LoVo (cell line): ENCODE data around the gene TJAP1.
A peak's percentile ranks its signal among the peaks of the same experiment; 100 is the strongest.
"Not testable (repeated sequence)": the region's sequence is repeated elsewhere in the genome, so short reads cannot be mapped to it uniquely, and the experiment has no call there.

Experiments
- DNase-seq: peaks from one replicate; pipeline ENCODE4 v3.0.0-alpha.2; 2016; ENCODE audit warnings: low spot score

The TJAP1 gene

GRCh38 chr6:43452896-43453295, 24.5 kb upstream of the TJAP1 start:
- DNase-seq: no peak

GRCh38 chr6:43453831-43454230, 23.5 kb upstream of the TJAP1 start:
- no peak for DNase-seq

GRCh38 chr6:43454290-43454695, 23.1 kb upstream of the TJAP1 start:
- DNase-seq: no peak

DNA sequence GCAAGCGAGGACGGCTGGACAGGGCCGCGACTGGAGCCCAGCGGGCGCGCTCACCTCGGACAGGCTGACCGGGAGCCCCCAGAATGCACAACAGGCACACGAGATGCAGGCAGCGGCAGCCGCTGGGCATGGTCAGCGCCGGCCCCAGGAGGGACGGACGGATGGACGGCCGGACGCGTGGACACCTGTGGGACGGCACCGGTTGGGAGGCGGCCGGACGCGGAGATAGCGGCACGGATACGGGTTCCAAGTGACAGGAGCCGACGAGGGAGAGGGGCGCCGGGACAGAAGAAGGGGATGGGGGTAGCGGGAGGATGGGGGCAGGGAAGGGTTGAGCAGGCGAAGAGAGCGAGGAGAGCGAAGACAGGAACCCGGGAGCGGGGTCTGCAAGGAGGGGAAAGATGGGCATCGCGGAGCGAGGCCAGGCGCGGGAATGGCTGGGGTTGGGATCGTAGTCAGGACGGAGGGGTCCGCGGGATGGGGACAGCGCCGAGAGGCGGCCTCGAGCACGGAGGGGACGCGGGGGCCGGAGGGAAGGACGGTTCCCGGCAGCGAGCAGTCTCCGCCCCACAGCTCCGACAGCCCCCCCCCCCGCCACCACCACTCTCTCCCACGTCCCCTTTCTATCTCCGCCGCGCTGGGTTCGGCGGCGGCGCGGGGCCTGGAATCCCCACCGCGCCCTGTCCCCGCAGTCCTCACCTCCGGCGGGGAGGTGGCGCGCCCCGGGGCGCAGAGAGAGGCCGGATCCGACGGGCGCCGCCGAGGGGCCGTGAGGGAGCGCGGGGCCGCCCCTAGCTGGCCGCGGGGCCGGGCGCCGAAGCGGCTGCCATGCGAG, 22.5 kb upstream of the TJAP1 start:
- peak; percentile 74 for DNase-seq

DNA sequence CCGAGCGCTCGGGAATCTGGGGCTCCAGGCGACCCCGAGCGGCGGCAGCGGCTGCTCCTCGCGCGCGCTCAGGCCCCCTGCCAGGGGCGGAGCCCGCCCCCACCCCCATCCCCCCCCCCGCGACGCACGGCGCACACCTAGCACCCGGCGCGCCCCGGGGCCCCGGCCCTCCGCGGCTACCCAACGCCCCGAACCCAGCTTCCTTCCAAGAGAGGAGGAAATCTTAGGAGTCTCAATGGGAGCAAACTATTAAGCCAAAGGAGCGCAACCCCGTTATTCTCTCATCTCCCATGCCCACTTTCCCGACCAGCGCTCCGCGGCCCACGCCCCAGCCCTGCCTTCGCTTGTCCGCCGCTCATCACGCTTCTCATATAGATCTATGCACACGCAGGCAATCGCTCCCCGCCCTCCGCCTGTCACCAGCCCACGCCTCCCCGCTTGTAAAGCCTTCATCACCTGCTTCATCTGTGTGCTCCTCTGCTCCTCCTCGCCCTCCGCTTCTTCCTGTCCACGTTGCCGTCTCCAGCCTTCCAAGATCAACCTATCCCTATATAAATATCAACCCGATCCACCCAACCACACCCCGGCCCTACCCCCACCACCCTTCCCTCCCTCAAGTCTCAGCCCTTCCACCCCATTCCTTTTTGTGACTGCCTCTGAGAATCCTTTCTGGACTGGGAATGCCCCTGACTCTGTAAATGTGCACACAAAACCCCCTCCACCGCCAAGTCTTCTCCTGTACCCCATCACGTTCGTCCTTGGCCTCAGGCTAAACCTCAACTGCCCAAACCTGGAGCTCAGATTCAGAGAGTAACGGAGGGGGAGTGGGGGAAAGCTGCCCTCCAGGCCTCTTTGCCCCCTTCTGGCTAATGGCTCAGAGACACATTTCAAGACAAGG, 21.6 kb upstream of the TJAP1 start, which contains the start of gene DLK2:
TSS of gene DLK2 (minus strand) at position 18 of the 898 bp plus-strand sequence. CDS start 723 bp downstream, outside the sequence.
- peak; percentile 46 for DNase-seq

DNA sequence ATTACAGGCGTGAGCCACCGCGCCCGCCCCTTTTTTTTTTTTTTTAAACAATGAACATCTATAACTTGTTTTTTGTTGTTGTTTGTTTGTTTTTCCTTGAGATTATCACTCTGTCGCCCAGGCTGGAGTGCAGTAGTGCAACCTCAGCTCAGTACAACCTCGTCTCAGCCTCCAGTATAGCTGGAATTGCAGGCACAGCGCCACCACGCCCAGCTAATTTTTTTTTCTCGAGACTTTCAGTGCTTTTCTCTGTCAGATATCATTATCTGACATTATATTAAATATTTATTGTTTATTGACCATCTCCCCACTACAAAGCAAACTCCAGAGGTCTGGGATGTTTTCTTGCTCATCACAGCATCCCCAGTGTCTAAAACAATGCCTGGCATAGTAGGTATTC, 19.7 kb upstream of the TJAP1 start:
- no peak for DNase-seq

- not testable (repeated sequence) for DNase-seq
These were observed 19.2 kb upstream of the TJAP1 start for GRCh38 chr6:43458154-43458553.

- no peak for DNase-seq
These were observed 17.8 kb upstream of the TJAP1 start for GRCh38 chr6:43459535-43459934.

DNA sequence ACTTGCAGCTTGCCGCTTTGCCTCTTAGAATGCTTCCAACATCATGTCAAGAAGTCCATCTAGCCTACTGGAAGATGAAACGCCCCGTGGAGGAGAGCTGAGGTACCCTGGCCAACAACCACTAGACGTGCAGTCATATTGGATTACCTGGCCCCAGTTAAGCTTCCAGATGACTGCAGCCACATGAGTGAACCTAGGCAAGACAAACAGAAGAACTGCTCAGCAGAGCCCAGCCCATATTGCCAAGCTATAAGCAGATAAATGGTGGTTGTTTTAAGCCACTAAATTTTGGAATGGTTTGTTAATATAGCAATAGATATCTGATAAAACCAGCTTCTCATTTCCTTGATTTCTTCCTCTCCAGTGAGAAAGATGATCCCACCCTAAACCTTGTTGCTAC, 17.3 kb upstream of the TJAP1 start:
- DNase-seq: no peak

DNA sequence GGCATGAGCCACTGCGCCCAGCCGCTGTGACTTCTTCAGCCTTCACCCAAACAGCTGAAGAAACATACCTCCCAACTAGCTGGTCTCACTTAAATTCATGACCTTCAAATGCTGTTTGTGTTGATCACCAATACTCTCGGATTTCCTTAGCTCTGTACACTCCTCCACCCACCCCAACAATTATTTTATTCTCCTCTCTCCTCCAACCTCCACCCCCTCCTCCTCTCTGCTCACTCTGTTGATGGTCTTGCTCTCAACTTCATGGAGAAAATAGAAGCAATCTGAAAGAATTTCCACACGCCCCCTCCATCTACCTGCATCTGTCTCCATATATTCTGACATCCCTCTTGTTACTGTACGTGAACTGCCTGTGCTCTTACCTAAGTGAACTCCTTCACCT, 15.4 kb upstream of the TJAP1 start:
- no peak for DNase-seq

GRCh38 chr6:43464337-43464736, 13.0 kb upstream of the TJAP1 start:
- no peak for DNase-seq

DNA sequence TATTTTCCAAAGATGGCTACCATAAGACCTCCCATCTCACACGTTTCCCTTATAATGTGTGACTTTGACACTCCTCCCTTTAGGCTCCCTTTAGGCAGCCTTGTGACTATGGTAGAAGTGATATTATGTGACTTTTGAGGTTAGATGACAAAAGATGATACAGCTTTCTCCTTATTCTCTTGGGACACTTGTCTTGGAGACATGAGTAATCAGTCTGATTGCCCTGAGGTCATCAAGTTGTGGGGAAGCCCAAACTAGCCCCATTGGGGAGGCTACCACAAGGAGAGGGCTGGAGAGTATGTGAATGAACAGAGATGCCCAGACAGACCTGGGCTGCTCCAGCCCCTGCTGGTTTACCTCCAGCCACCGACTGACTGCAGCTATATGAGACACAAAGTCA, 11.4 kb upstream of the TJAP1 start:
- no peak for DNase-seq

GRCh38 chr6:43467265-43467664, 10.1 kb upstream of the TJAP1 start:
- DNase-seq: not testable (repeated sequence)

- DNase-seq: no peak
These were observed 9.6 kb upstream of the TJAP1 start for GRCh38 chr6:43467752-43468151.

DNA sequence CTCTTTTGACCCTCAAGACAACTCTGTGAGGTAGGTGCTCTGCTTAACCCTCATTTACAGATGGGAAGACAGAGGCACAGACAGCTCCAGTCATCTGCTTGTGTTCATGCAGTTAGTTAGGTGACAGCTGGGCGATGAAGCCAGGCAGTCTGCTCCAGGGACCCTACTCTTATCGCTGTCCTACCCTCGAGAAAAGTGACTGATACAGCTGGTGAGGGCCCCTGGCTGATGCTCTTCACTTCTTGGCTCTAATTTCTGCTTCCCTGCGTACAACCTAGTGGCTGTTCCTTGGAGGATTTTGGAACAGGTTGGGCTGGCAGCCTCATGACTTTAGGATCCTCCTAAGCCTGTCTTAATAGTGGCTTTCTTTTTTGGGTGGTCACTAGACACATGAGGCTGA, 9.1 kb upstream of the TJAP1 start:
- no peak for DNase-seq

- no peak for DNase-seq
These were observed 8.4 kb upstream of the TJAP1 start for GRCh38 chr6:43468748-43469681.

DNA sequence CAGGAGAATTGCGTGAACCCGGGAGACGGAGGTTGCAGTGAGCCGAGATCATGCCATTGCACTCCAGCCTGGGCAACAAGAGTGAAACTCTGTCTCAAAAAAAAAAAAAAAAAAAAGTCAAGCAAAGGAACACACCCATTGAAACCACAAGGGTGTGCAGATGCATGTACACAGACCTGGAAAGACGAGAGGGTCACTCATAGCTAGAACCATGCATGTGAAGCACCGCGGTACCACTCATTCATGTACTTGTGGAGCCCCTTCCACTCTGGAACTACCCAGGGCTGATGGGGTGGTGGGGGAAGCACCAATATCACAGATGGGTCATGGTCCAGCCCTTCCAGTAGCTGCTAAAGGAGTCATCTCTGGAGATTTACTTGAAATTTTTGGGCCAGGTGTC, 7.4 kb upstream of the TJAP1 start:
- no peak for DNase-seq

- no peak for DNase-seq
These were observed 6.0 kb upstream of the TJAP1 start for GRCh38 chr6:43471399-43471798.

DNA sequence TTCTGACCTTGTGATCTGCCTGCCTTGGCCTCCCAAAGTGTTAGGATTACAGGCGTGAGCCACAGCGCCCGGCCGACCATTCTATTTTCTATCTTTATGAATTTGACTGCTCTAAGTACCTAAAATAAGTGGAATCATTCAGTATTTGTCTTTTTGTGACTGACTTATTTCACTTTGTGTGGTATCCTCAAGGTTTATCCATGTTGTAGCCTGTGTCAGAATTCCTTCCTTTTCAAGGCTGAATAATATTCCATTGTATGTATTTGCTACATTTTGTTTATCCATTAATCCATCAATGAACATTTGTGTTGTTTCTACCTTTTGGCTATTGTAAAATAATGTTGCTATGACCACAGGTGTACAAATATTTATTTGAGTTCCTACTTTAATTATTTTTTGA, 4.9 kb upstream of the TJAP1 start:
- DNase-seq: no peak

- DNase-seq: no peak
These were observed 1.9 kb upstream of the TJAP1 start for GRCh38 chr6:43475516-43475915.

DNA sequence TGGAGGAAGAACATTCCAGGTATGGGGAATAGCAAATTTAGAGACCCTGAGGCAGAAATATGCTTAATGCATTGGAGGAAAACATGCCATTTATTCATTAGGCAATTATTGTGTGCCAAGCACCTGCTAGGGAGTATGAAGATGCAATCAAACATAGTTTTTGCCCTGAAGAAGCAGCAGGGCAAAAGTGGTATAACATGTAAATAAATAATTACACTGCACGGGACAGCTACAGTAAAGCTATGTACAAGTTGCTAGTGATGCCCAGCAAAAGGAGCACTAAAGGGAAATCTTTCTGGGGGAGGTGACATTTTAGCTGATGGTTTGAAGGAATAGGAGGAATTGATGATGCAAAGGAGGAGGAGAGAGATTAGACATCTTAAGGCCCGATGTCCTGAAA, 624 bp upstream of the TJAP1 start:
- no peak for DNase-seq

- DNase-seq: no peak
These were observed 620 bp downstream of the TJAP1 start for GRCh38 chr6:43478008-43478372.
